ENCODE measurements around the gene OVCH1. TPM values are rescaled to one million over a fixed set of nuclear protein-coding genes. Genes with fewer than 3 reads are reported as not detected.
"Not testable (repeated sequence)": the region's sequence is repeated elsewhere in the genome, so short reads cannot be mapped to it uniquely, and the experiment has no call there.

The OVCH1 gene
- total RNA-seq, 1 experiment from 2014 or later = not detected

GRCh38 chr12:29437575-29437974 lies 59.9 kb downstream of the OVCH1 start:
- Histone ChIP-seq H2BK5ac (ENCODE audit: insufficient read length, low read length) (no peak overlapping the region), H2BK120ac (ENCODE audit: low read depth, low read length, poor library complexity, severe bottlenecking) (no peak overlapping the region), H3K23ac (ENCODE audit: insufficient read length, low read depth, low read length) (no peak overlapping the region), H3K9ac (ENCODE audit: extremely low read depth, insufficient read length, low read length) (no peak overlapping the region), H3K79me1 (ENCODE audit: insufficient read depth, low read depth, low read length, poor library complexity, severe bottlenecking) (no peaks in the 10 kb centered on the region), H2BK20ac (ENCODE audit: low read depth, low read length, poor library complexity, severe bottlenecking) (no peak overlapping the region), H2AFZ (ENCODE audit: low read length) (no peak overlapping the region), H3K23me2 (ENCODE audit: insufficient read length, low read depth, low read length, poor library complexity, severe bottlenecking) (no peaks in the 10 kb centered on the region), H3T11ph (ENCODE audit: low read length) (no peak overlapping the region), H2AK5ac (ENCODE audit: insufficient read length, low read length) (no peak overlapping the region), H3K14ac (ENCODE audit: insufficient read depth, low read length) (no peak overlapping the region), H3K27ac (ENCODE audit: insufficient read length, low read depth, low read length) (no peak overlapping the region), H3K18ac (ENCODE audit: insufficient read length, low read depth, low read length) (no peak overlapping the region), H4K91ac (ENCODE audit: insufficient read length, low read depth, low read length) (no peak overlapping the region), H3K56ac (ENCODE audit: insufficient read length, low read depth, low read length) (no peak overlapping the region), H3K79me2 (ENCODE audit: insufficient read depth, low read length) (no peaks in the 10 kb centered on the region), H3K4ac (ENCODE audit: low read depth, low read length) (no peak overlapping the region), H3K4me2 (ENCODE audit: insufficient read depth, insufficient read length, low read length) (no peak overlapping the region), H3K27me3 (ENCODE audit: insufficient read depth, low read length) (no peaks in the 10 kb centered on the region), H4K5ac (ENCODE audit: insufficient read length, low read depth, low read length) (no peak overlapping the region), H2BK12ac (ENCODE audit: insufficient read length, low read depth, low read length) (no peak overlapping the region), H4K8ac (replicated peaks; ENCODE audit: insufficient read length, low read depth, low read length) (no peak overlapping the region), H2BK15ac (ENCODE audit: low read depth, low read length) (no peak overlapping the region), H4K20me1 (ENCODE audit: control insufficient read depth, insufficient read depth, insufficient read length) (no peaks in the 10 kb centered on the region), H3K4me1 (ENCODE audit: insufficient read depth, low read length) (no peaks in the 10 kb centered on the region), H3K9me3 (ENCODE audit: control insufficient read depth, low read depth, low read length) (no peaks in the 10 kb centered on the region)
- no peak for DNase-seq
- Mint-ChIP-seq H3K27me3 (ENCODE audit: low read depth) (no peaks in the 10 kb centered on the region), H3K27ac (no peak overlapping the region), H3K4me1 (no peaks in the 10 kb centered on the region), H3K9me3 (peaks cover 5 to 7% of the 10 kb centered on the region in 2 experiments; a peak in 4 of 5 replicates), H3K4me3 (no peak overlapping the region), H3K36me3 (ENCODE audit: insufficient read depth in 1 of 3, low read depth in 3 of 3) (peaks cover 3% of the 10 kb centered on the region in 3 experiments; a peak in 2 of 7 replicates)
- no peak for TF ChIP-seq CTCF (conservative IDR thresholded peaks at IDR 0.05)

- not testable (repeated sequence) for H3K23ac ChIP-seq (ENCODE audit: insufficient read length, low read depth, low read length); H3K56ac ChIP-seq (ENCODE audit: insufficient read length, low read depth, low read length); H3K9ac ChIP-seq (ENCODE audit: extremely low read depth, insufficient read length, low read length); H4K5ac ChIP-seq (ENCODE audit: insufficient read length, low read depth, low read length); H3K18ac ChIP-seq (ENCODE audit: insufficient read length, low read depth, low read length); H3K9me3 ChIP-seq (ENCODE audit: control insufficient read depth, low read depth, low read length); H3K4me3 Mint-ChIP-seq; H3T11ph ChIP-seq (ENCODE audit: low read length); H3K27me3 ChIP-seq (ENCODE audit: insufficient read depth, low read length); H3K27ac Mint-ChIP-seq; H3K27ac ChIP-seq (ENCODE audit: insufficient read length, low read depth, low read length); H2BK20ac ChIP-seq (ENCODE audit: low read depth, low read length, poor library complexity, severe bottlenecking); H3K27me3 Mint-ChIP-seq (ENCODE audit: low read depth); H2BK5ac ChIP-seq (ENCODE audit: insufficient read length, low read length); H3K23me2 ChIP-seq (ENCODE audit: insufficient read length, low read depth, low read length, poor library complexity, severe bottlenecking); H2BK15ac ChIP-seq (ENCODE audit: low read depth, low read length); H2AFZ ChIP-seq (ENCODE audit: low read length); H2BK120ac ChIP-seq (ENCODE audit: low read depth, low read length, poor library complexity, severe bottlenecking); H3K14ac ChIP-seq (ENCODE audit: insufficient read depth, low read length); H3K36me3 Mint-ChIP-seq (ENCODE audit: insufficient read depth in 1 of 3, low read depth in 3 of 3); H2AK5ac ChIP-seq (ENCODE audit: insufficient read length, low read length); H3K79me1 ChIP-seq (ENCODE audit: insufficient read depth, low read depth, low read length, poor library complexity, severe bottlenecking); H4K20me1 ChIP-seq (ENCODE audit: control insufficient read depth, insufficient read depth, insufficient read length); H4K91ac ChIP-seq (ENCODE audit: insufficient read length, low read depth, low read length); H3K79me2 ChIP-seq (ENCODE audit: insufficient read depth, low read length); H3K9me3 Mint-ChIP-seq; H4K8ac ChIP-seq (replicated peaks; ENCODE audit: insufficient read length, low read depth, low read length); DNase-seq; H3K4me1 Mint-ChIP-seq; H3K4ac ChIP-seq (ENCODE audit: low read depth, low read length); H3K4me1 ChIP-seq (ENCODE audit: insufficient read depth, low read length); H2BK12ac ChIP-seq (ENCODE audit: insufficient read length, low read depth, low read length); H3K4me2 ChIP-seq (ENCODE audit: insufficient read depth, insufficient read length, low read length)
- WGBS (ENCODE audit: extremely low coverage, insufficient read length, low lambda C conversion rate) = no CpG with 5 or more reads among the region's 10 CpGs
These were observed 60.7 kb downstream of the OVCH1 start for GRCh38 chr12:29436815-29437214.
